ENCODE data around the gene MAGED4.
"Not testable (repeated sequence)": the region's sequence is repeated elsewhere in the genome, so short reads cannot be mapped to it uniquely, and the experiment has no call there.

Gene MAGED4

DNA sequence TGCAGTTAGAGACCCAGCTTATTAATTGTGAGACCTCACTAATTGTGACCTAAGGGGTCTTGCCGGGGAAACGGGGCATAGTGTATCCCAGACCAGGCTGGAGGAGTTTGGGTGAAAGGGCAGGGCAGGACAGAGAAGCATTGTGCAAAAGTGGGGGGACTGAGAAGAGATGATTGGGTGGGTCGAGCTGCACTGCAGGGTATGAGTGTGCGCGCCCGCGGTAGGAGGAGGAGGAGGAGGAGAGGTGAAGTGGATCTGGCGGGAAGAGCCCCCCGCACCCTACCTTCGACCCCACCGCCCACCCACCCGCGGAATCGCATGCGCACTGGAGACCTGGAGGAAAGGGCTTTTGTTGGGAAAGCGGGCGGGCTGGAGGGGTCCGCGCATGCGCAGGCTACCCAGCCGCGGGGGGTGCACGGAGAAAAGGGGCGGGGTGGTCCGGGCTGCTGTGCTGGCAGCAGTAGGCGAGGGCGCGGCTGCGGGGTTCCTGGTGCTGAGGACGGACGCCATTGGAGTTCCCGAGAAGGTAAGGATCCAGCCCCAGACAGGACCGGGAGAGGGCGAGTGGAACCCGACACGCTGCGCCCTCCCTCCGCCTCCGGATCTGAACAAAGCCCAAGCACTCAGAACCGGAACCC lies at the start of gene MAGED4:
TSS of gene MAGED4 (plus strand) at position 449 of the 638 bp plus-strand sequence. CDS start 1,035 bp downstream, outside the sequence.
- DNase-seq (ENCODE audit: low read depth in 2 of 2, low spot score in 1 of 2) = not testable (repeated sequence)

DNA sequence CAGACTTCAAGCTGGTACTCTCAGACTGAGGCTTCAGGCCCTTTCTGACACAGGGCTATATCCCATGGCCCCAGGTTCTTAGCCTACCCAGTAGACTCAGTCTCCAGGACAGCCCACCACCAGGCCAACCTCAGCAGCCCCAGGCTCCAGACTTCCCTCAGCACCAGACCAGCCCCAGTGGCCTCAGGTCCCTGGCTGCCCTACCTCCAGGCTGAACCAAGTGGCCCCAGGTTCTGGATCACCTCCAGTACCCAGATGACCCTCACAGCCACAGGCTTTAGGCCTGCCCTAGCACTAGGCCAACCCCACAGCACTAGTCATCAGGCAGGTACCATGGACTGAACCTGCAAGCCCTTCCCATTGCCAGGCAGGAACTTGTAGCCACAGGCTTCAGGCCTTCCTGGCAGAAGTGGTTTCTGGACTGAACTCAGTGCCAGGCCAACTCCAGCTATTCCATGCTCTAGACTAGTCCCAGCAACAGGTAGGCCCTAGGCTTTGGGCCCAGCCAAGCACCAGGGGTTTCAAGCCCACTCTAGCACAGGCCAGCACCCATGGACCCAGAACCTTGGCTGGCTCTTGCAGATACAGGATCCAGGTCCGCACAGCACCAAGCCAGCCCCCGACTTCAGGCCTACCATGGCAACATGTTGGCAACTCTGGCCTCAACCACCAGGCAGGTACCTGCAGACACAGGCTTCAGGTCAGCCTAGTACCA lies 45.7 kb upstream of the MAGED4 start:
- DNase-seq (ENCODE audit: low read depth in 2 of 2, low spot score in 1 of 2) = no peak

DNA sequence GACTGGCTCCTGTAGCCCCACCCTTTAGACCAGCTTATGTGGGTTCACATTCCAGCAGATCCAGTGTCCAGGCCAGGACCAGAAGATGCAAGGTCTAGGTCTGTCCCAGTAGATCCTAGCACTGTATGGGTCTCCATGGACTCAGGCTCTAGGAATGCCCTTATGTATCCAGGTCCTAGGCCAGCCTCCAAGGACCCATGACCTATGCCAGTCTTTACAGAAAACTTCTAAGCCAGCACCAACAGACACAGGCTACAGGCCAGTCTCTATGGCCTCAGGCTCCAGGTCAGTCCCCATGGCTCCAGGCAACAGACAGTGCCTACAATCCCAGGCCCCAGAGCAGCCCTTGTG lies 45.2 kb upstream of the MAGED4 start:
- DNase-seq (ENCODE audit: low read depth in 2 of 2, low spot score in 1 of 2) = no peak

DNA sequence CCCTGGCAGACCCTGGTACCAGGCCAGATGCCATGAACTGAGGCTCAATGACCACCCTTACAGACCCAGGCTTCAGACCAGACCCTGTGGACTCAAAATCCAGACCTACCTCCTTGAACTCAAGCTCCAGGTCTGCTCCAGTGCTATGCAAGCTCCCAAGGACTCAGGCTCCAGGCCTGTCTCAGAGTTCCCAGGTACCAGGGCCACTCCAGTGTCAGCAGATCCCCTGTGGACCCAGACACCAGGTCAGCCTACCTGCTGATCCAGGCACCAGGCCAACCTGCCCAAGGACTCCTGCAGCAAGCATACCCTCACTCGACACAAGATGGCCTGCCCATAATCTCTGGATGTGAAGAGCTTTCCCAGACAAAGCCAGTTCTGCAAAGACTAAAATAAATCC lies 44.7 kb upstream of the MAGED4 start:
- DNase-seq (ENCODE audit: low read depth in 2 of 2, low spot score in 1 of 2) = no peak

- not testable (repeated sequence) for DNase-seq (ENCODE audit: low read depth in 2 of 2, low spot score in 1 of 2)
These were observed 34.0 kb upstream of the MAGED4 start for GRCh38 chrX:52150667-52151066.

- DNase-seq (ENCODE audit: low read depth in 2 of 2, low spot score in 1 of 2) = not testable (repeated sequence)
These were observed 24.5 kb upstream of the MAGED4 start for GRCh38 chrX:52160140-52160539.

- no peak for DNase-seq (ENCODE audit: low read depth in 2 of 2, low spot score in 1 of 2)
These were observed 17.8 kb upstream of the MAGED4 start for GRCh38 chrX:52166840-52167239.

DNA sequence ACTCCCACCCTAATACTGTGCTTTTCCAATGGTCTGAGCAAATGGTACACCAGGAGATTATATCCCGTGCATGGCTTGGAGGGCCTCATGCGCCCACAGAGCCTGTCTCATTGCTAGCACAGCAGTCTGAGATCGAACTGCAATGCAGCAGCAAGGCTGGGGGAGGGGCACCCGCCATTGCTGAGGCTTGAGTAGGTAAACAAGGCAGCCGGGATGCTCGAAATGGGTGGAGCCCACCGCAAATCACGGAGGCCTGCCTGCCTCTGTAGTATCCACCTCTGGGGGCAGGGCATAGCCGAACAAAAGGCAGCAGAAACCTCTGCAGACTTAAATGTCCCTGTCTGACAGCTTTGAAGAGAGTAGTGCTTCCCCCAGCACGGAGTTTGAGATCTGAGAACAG lies 13.6 kb upstream of the MAGED4 start:
- DNase-seq (ENCODE audit: low read depth in 2 of 2, low spot score in 1 of 2) = not testable (repeated sequence)

- not testable (repeated sequence) for DNase-seq (ENCODE audit: low read depth in 2 of 2, low spot score in 1 of 2)
These were observed 378 bp downstream of the MAGED4 start for GRCh38 chrX:52185078-52185453.

- DNase-seq (ENCODE audit: low read depth in 2 of 2, low spot score in 1 of 2) = not testable (repeated sequence)
These were observed 26.7 kb downstream of the MAGED4 start for GRCh38 chrX:52211405-52211804.

GRCh38 chrX:52213276-52213675 lies 28.6 kb downstream of the MAGED4 start:
- DNase-seq (ENCODE audit: low read depth in 2 of 2, low spot score in 1 of 2) = no peak

DNA sequence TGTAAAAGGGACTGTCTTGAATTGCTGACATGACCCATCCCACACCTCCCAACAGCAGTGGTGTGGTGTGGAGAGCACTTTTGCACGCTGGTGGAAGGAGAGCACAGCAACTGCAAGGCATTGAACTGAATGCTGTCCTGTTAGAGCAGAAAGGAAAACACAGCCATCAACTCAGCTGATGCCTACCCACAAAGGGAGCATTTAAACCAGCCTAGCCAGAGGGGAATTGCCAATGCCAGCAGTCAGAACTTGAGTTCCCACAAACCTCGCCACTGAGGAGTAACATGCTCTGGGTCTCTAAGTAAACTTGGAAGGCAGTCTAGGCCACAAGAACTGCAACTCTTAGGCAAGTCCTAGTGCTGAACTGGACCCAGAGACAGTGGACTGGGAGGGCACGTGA lies 31.9 kb downstream of the MAGED4 start:
- DNase-seq (ENCODE audit: low read depth in 2 of 2, low spot score in 1 of 2) = no peak

DNA sequence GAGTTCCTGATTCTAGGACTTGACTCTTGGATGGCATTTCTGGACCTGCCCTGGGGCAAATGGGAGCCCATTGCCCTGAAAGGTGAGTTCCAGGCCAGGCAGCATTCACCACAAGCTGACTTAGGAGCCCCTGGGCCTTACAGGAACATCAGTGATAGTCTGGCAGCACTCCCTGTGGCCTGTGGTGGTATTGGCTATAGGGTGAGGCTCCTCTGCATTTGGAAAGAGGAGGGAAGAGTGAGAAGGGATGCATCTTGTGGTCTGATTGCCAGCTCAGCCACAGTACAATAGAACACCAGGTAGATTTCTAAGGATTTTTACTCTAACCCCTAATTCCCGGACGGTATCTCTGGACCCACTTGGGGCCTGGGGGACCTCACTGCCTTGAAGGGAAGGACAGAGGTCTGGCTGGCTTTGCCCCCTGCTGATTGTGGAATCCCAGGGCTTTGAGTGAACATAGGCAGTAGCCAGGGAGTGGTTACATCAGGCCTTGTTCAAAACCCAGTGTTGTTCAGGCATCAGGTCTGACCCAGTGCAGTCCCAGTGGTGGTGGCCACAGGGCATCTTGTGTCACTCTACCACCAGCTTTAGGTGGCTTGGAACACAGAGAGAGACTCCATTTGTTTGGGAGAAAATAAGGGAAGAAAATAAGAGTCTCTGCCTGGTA lies 32.9 kb downstream of the MAGED4 start:
- no peak for DNase-seq (ENCODE audit: low read depth in 2 of 2, low spot score in 1 of 2)

GRCh38 chrX:52220936-52221335 lies 36.2 kb downstream of the MAGED4 start:
- no peak for DNase-seq (ENCODE audit: low read depth in 2 of 2, low spot score in 1 of 2)

Data from stimulated activated CD8-positive, alpha-beta memory T cell treated with anti-CD3 and anti-CD28 coated beads, Interleukin-4, amount 100 ng/mL, for 4 hours (primary cell).